ENCODE measurements around the gene HERC4.
"Not testable (repeated sequence)": the region's sequence is repeated elsewhere in the genome, so short reads cannot be mapped to it uniquely, and the experiment has no call there.

Gene HERC4

GRCh38 chr10:67990093-67990492 lies 85.0 kb downstream of the HERC4 start:
- Histone ChIP-seq H3K27me3 (no peaks in the 10 kb centered on the region), H3K4me3 (ENCODE audit: low read depth, low read length) (no peak overlapping the region), H3K36me3 (peaks cover 20% of the 10 kb centered on the region; the same call in 1 of the 2 replicates), H3K4me1 (no peaks in the 10 kb centered on the region), H3K9me3 (no peaks in the 10 kb centered on the region)
- no peak for TF ChIP-seq CTCF (IDR thresholded peaks at IDR 0.05; ENCODE audit: low read depth, low read length)
- no peak for DNase-seq

- H3K4me1 ChIP-seq: no peaks in the 10 kb centered on the region
Observed at GRCh38 chr10:67988606-67989005, 86.5 kb downstream of the HERC4 start.

GRCh38 chr10:67982603-67983002 lies 92.5 kb downstream of the HERC4 start:
- not testable (repeated sequence) for H3K27me3 ChIP-seq; H3K4me3 ChIP-seq (ENCODE audit: low read depth, low read length); H3K4me1 ChIP-seq; H3K9me3 ChIP-seq; DNase-seq
- H3K36me3 ChIP-seq: peaks cover 23% of the 10 kb centered on the region

More at GRCh38 chr10:67988606-67989005, 86.5 kb downstream of the HERC4 start:
- no peak for TF ChIP-seq CTCF (IDR thresholded peaks at IDR 0.05; ENCODE audit: low read depth, low read length)
- H3K9me3 ChIP-seq: no peaks in the 10 kb centered on the region
- H3K36me3 ChIP-seq: peaks cover 20% of the 10 kb centered on the region; the same call in 1 of the 2 replicates
- DNase-seq: no peak
- H3K4me3 ChIP-seq (ENCODE audit: low read depth, low read length): no peak overlapping the region
- H3K27me3 ChIP-seq: no peaks in the 10 kb centered on the region

GRCh38 chr10:67978749-67979148 lies 96.3 kb downstream of the HERC4 start:
- peaks cover 19% of the 10 kb centered on the region for H3K36me3 ChIP-seq
- TF ChIP-seq CTCF (IDR thresholded peaks at IDR 0.05; ENCODE audit: low read depth, low read length): no peak
- DNase-seq: no peak

GRCh38 chr10:67977251-67977650 lies 97.8 kb downstream of the HERC4 start:
- Histone ChIP-seq H3K4me3 (ENCODE audit: low read depth, low read length) (no peak overlapping the region), H3K36me3 (peaks cover 16% of the 10 kb centered on the region), H3K27me3 (no peaks in the 10 kb centered on the region), H3K4me1 (no peaks in the 10 kb centered on the region), H3K9me3 (no peaks in the 10 kb centered on the region)
- no peak for TF ChIP-seq CTCF (IDR thresholded peaks at IDR 0.05; ENCODE audit: low read depth, low read length)
- no peak for DNase-seq

More at GRCh38 chr10:67978749-67979148, 96.3 kb downstream of the HERC4 start:
- Histone ChIP-seq H3K4me3 (ENCODE audit: low read depth, low read length) (no peak overlapping the region), H3K4me1 (no peaks in the 10 kb centered on the region), H3K9me3 (no peaks in the 10 kb centered on the region), H3K27me3 (no peaks in the 10 kb centered on the region)

GRCh38 chr10:67976292-67977245 lies 98.5 kb downstream of the HERC4 start:
- H3K36me3 ChIP-seq: peaks cover 20% of the 10 kb centered on the region
- no peak overlapping the region for H3K4me3 ChIP-seq (ENCODE audit: low read depth, low read length)
- no peak for TF ChIP-seq CTCF (IDR thresholded peaks at IDR 0.05; ENCODE audit: low read depth, low read length)
- H3K4me1 ChIP-seq: no peaks in the 10 kb centered on the region
- no peaks in the 10 kb centered on the region for H3K27me3 ChIP-seq
- H3K9me3 ChIP-seq: no peaks in the 10 kb centered on the region
- no peak for DNase-seq

All from BE2C (cell line).